GM19238 (cell line): ENCODE data around the gene KHDRBS1.
"Not testable (repeated sequence)": the region's sequence is repeated elsewhere in the genome, so short reads cannot be mapped to it uniquely, and the experiment has no call there.

Experiments
- DNase-seq: peaks from one replicate; pipeline ENCODE4 v3.0.0; 2011; ENCODE audit warnings: low spot score; ENCODE audit not compliant: insufficient read length

Gene KHDRBS1

GRCh38 chr1:32013386-32014198 is at the start of gene KHDRBS1:
Gene KHDRBS1 (plus strand): TSS chr1:32013868. CDS start chr1:32013996, 128 bp downstream.
- peak; percentile 98 for DNase-seq

- no peak for DNase-seq
These were observed 42.8 kb upstream of the KHDRBS1 start for GRCh38 chr1:31970873-31971272.

- DNase-seq, result no peak
These were observed 37.3 kb upstream of the KHDRBS1 start for GRCh38 chr1:31976401-31976800.

GRCh38 chr1:31977385-31978131 is 36.1 kb upstream of the KHDRBS1 start:
- no peak for DNase-seq

- no peak for DNase-seq
These were observed 34.7 kb upstream of the KHDRBS1 start for GRCh38 chr1:31978843-31979400.

- no peak for DNase-seq
These were observed 32.7 kb upstream of the KHDRBS1 start for GRCh38 chr1:31980835-31981455.

- no peak for DNase-seq
These were observed 32.2 kb upstream of the KHDRBS1 start for GRCh38 chr1:31981456-31981839.

- no peak for DNase-seq
These were observed 31.7 kb upstream of the KHDRBS1 start for GRCh38 chr1:31981972-31982371.

- DNase-seq, result no peak
These were observed 29.0 kb upstream of the KHDRBS1 start for GRCh38 chr1:31984419-31985347.

GRCh38 chr1:31985430-31985829 is 28.2 kb upstream of the KHDRBS1 start:
- DNase-seq, result no peak

GRCh38 chr1:31987135-31987619 is 26.5 kb upstream of the KHDRBS1 start:
- DNase-seq, result no peak

GRCh38 chr1:31989964-31990363 is 23.7 kb upstream of the KHDRBS1 start:
- DNase-seq, result no peak

- DNase-seq, result no peak
These were observed 22.5 kb upstream of the KHDRBS1 start for GRCh38 chr1:31991182-31991581.

GRCh38 chr1:31995263-31995662 is 18.4 kb upstream of the KHDRBS1 start:
- no peak for DNase-seq

- not testable (repeated sequence) for DNase-seq
These were observed 17.5 kb upstream of the KHDRBS1 start for GRCh38 chr1:31996121-31996520.

- no peak for DNase-seq
These were observed 11.8 kb upstream of the KHDRBS1 start for GRCh38 chr1:32001863-32002262.

GRCh38 chr1:32002285-32002684 is 11.4 kb upstream of the KHDRBS1 start:
- not testable (repeated sequence) for DNase-seq

- DNase-seq, result no peak
These were observed 8.1 kb upstream of the KHDRBS1 start for GRCh38 chr1:32005522-32005921.

- no peak for DNase-seq
These were observed 6.1 kb upstream of the KHDRBS1 start for GRCh38 chr1:32007591-32007940.

- no peak for DNase-seq
These were observed 3.4 kb upstream of the KHDRBS1 start for GRCh38 chr1:32010246-32010645.
